ENCODE data around the gene NR6A1. TPM values are rescaled to one million over a fixed set of nuclear protein-coding genes. Genes with fewer than 3 reads are reported as not detected.

The NR6A1 gene
- total RNA-seq, 2 experiments from 2014 or later = not detected

DNA sequence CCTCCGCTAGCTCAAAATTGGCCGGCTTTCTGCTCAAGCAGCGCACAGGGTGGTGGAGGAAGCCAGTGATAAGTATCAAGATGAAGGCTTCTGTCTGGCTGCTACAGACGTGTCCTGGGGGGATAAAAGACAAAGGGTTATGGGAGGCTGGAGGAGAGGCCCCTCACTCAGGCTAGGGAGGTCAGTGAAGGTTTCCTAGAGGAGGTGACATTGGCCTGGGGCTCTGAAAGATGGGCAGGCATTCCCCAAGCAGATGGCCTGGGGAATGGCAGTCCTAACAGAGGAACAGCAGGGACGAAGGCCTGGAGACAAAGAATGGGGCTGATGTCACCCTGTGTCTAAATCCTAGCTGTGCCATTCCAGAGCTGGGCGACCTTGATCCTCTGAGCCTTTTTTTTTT, 38.1 kb upstream of the NR6A1 start:
- no peaks in the 10 kb centered on the region for H3K9me3 Mint-ChIP-seq
- Histone ChIP-seq H3K9me3 (ENCODE audit: control insufficient read depth in 1 of 2, insufficient read depth in 1 of 2, low read length in 2 of 2) (no peaks in the 10 kb centered on the region), H3K4me3 (ENCODE audit: low read length) (no peak overlapping the region), H3K27ac (ENCODE audit: low read depth in 1 of 2, low read length in 2 of 2) (no peak overlapping the region), H3K4me1 (ENCODE audit: insufficient read depth, low read length) (no peaks in the 10 kb centered on the region), H3K27me3 (ENCODE audit: control insufficient read depth in 1 of 2, insufficient read depth in 2 of 2, low read length in 2 of 2) (no peaks in the 10 kb centered on the region), H3K36me3 (ENCODE audit: insufficient read depth, low read length) (no peaks in the 10 kb centered on the region)
- peaks cover 4% of the 10 kb centered on the region for H3K27me3 Mint-ChIP-seq
- H3K4me3 Mint-ChIP-seq = no peak overlapping the region
- ATAC-seq (ENCODE audit: poor library complexity) (no peak), DNase-seq (no peak)
- no peaks in the 10 kb centered on the region for H3K36me3 Mint-ChIP-seq (ENCODE audit: low read depth)
- H3K27ac Mint-ChIP-seq = no peak overlapping the region
- CTCF ChIA-PET = no interaction called here
- TF ChIP-seq, protein P1, sequence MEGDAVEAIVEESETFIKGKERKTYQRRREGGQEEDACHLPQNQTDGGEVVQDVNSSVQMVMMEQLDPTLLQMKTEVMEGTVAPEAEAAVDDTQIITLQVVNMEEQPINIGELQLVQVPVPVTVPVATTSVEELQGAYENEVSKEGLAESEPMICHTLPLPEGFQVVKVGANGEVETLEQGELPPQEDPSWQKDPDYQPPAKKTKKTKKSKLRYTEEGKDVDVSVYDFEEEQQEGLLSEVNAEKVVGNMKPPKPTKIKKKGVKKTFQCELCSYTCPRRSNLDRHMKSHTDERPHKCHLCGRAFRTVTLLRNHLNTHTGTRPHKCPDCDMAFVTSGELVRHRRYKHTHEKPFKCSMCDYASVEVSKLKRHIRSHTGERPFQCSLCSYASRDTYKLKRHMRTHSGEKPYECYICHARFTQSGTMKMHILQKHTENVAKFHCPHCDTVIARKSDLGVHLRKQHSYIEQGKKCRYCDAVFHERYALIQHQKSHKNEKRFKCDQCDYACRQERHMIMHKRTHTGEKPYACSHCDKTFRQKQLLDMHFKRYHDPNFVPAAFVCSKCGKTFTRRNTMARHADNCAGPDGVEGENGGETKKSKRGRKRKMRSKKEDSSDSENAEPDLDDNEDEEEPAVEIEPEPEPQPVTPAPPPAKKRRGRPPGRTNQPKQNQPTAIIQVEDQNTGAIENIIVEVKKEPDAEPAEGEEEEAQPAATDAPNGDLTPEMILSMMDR (IDR thresholded peaks at IDR 0.05) = no peak
- H3K4me1 Mint-ChIP-seq (ENCODE audit: low read depth) = no peaks in the 10 kb centered on the region
- POLR2A ChIA-PET = no interaction called here
- intact Hi-C loops (cut with DNase I, micrococcal nuclease) = no loop called here

DNA sequence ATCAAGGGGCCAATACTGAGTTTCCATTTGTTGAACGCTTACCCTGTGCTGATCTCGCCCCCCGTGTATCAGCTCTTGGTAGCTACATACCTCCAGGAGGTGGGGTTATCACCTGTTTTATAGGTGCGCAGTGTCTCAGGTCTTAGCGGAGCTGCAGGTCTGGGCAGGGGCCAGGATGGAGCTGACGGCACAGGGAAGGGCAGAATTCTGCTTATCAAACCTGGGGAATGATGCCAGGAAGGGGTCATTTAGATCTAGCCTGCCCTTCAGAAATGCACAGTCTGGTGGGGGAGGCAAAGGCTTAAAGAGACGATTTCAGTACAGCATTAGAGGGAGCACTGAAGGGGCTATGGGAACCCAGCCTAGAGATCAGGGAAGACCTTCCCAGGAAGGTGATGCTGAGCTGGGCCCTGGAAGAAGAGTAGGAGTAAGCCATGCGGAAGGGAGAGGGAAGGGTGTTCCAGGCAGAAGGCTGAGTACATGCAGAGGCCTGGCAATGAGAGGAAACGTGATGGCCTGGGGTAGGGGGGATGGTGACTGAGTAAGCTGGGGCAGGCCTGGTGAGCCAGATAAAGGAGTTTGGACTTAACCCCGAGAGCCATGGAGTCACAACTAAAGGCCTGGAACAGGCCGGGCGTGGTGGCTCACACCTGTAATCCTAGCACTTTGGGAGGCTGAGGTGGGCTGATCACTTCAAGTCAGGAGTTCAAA, 37.3 kb upstream of the NR6A1 start:
- no peaks in the 10 kb centered on the region for H3K36me3 ChIP-seq (ENCODE audit: insufficient read depth, low read length)
- no peak overlapping the region for H3K4me3 ChIP-seq (ENCODE audit: low read length)
- intact Hi-C loops (cut with DNase I, micrococcal nuclease) = no loop called here
- Mint-ChIP-seq H3K4me1 (ENCODE audit: low read depth) (no peaks in the 10 kb centered on the region), H3K9me3 (no peaks in the 10 kb centered on the region), H3K27ac (no peak overlapping the region), H3K36me3 (ENCODE audit: low read depth) (no peaks in the 10 kb centered on the region), H3K27me3 (peaks cover 4% of the 10 kb centered on the region), H3K4me3 (no peak overlapping the region)
- H3K9me3 ChIP-seq (ENCODE audit: control insufficient read depth in 1 of 2, insufficient read depth in 1 of 2, low read length in 2 of 2) = no peaks in the 10 kb centered on the region
- DNase-seq (no peak), ATAC-seq (ENCODE audit: poor library complexity) (no peak)
- ChIA-PET CTCF (no interaction called here), POLR2A (no interaction called here)
- H3K27me3 ChIP-seq (ENCODE audit: control insufficient read depth in 1 of 2, insufficient read depth in 2 of 2, low read length in 2 of 2) = no peaks in the 10 kb centered on the region
- no peaks in the 10 kb centered on the region for H3K4me1 ChIP-seq (ENCODE audit: insufficient read depth, low read length)
- no peak overlapping the region for H3K27ac ChIP-seq (ENCODE audit: low read depth in 1 of 2, low read length in 2 of 2)
- TF ChIP-seq, protein P1 (IDR thresholded peaks at IDR 0.05) = no peak

DNA sequence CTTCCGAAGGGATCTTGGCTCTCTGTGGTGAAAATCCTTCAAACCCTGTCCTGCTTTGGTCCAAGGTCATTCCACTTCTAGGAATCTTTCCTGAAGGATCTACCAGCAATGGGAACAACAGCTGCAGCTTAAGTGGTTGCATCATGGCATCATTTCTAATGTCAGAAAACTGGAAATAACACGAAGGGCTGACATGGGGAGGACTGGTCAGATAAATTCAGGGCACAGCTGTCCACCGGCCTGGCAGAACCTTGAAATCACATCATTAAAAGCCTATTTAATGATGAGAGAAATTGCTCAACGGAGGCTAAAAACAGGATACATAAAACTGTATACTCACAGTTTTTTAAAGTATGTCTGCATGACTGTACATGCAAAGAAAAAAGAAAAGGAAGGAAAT, 34.1 kb upstream of the NR6A1 start:
- H3K27ac ChIP-seq (ENCODE audit: low read depth in 1 of 2, low read length in 2 of 2) = no peak overlapping the region
- no peaks in the 10 kb centered on the region for H3K9me3 ChIP-seq (ENCODE audit: control insufficient read depth in 1 of 2, insufficient read depth in 1 of 2, low read length in 2 of 2)
- ATAC-seq (ENCODE audit: poor library complexity) (no peak), DNase-seq (no peak)
- no peaks in the 10 kb centered on the region for H3K36me3 Mint-ChIP-seq (ENCODE audit: low read depth)
- TF ChIP-seq, protein P1 (IDR thresholded peaks at IDR 0.05) = no peak
- H3K27me3 ChIP-seq (ENCODE audit: control insufficient read depth in 1 of 2, insufficient read depth in 2 of 2, low read length in 2 of 2) = no peaks in the 10 kb centered on the region
- intact Hi-C loops (cut with DNase I, micrococcal nuclease) = no loop called here
- H3K27ac Mint-ChIP-seq = no peak overlapping the region
- POLR2A ChIA-PET = no interaction called here
- peaks cover 11% of the 10 kb centered on the region for H3K27me3 Mint-ChIP-seq
- H3K4me1 Mint-ChIP-seq (ENCODE audit: low read depth) = no peaks in the 10 kb centered on the region
- no peaks in the 10 kb centered on the region for H3K36me3 ChIP-seq (ENCODE audit: insufficient read depth, low read length)
- CTCF ChIA-PET = no interaction called here
- no peaks in the 10 kb centered on the region for H3K4me1 ChIP-seq (ENCODE audit: insufficient read depth, low read length)
- H3K4me3 Mint-ChIP-seq = no peak overlapping the region
- no peaks in the 10 kb centered on the region for H3K9me3 Mint-ChIP-seq
- H3K4me3 ChIP-seq (ENCODE audit: low read length) = no peak overlapping the region
